IMR-90 (cell line): ENCODE measurements around the gene LAMB1. TPM values are rescaled to one million over a fixed set of nuclear protein-coding genes. Genes with fewer than 3 reads are reported as not detected.

Source experiments
- ATAC-seq: fragments of 200-7000 bp; cut with Tn5 transposase; 2 replicates; pipeline ENCODE4 v1.9.1; 2020; ENCODE audit warnings: low read depth, mild to moderate bottlenecking, moderate library complexity
- BruUV-seq: library from RNA; stranded (reverse); fragments of 400-500 nt; replicated peaks from 2 replicates; lab custom pipeline; 2021; lab: Mats Ljungman, UMichigan
- CTCF ChIA-PET: fragments of 300-600 bp; formaldehyde crosslinking; extraction: SDS; loops from one replicate; lab custom pipeline; 2021; ENCODE audit warnings: antibody characterized with exemption; lab: Yijun Ruan, JAX
- POLR2A ChIA-PET: fragments of 300-600 bp; sonication (Branson Sonifier 250); formaldehyde crosslinking; loops from one replicate; lab custom pipeline; 2022; ENCODE audit warnings: antibody characterized with exemption; ENCODE audit not compliant: unreplicated experiment; lab: Charles Lee
- DNase-seq: peaks from one replicate; pipeline ENCODE4 v3.0.0; 2013
- H2AFZ ChIP-seq: replicated peaks from 2 replicates; pipeline ENCODE3; 2013; ENCODE audit warnings: low read length, mild to moderate bottlenecking; ENCODE audit not compliant: poor library complexity
- H2AK5ac ChIP-seq: 2 replicates; pipeline ENCODE4 v1.6.1; 2013; ENCODE audit warnings: low read depth, low read length, inconsistent platforms
- H2AK9ac ChIP-seq: replicated peaks from 2 replicates; pipeline ENCODE3; 2013; ENCODE audit warnings: mild to moderate bottlenecking, low read depth, low read length, moderate library complexity; ENCODE audit not compliant: poor library complexity
- H2BK120ac ChIP-seq: 2 replicates; pipeline ENCODE4 v1.6.1; 2013; ENCODE audit warnings: low read depth, low read length, inconsistent platforms
- H2BK15ac ChIP-seq: 3 replicates; pipeline ENCODE4 v1.6.1; 2013; ENCODE audit warnings: low read depth, low read length, inconsistent platforms
- H2BK20ac ChIP-seq: 2 replicates; pipeline ENCODE4 v1.6.1; 2013; ENCODE audit warnings: low read depth, mild to moderate bottlenecking, inconsistent platforms, low read length, moderate library complexity
- H2BK5ac ChIP-seq: 2 replicates; pipeline ENCODE4 v1.6.1; 2013; ENCODE audit warnings: mild to moderate bottlenecking, low read depth, low read length, inconsistent platforms; ENCODE audit not compliant: poor library complexity, severe bottlenecking
- H3K14ac ChIP-seq: replicated peaks from 2 replicates; pipeline ENCODE4 v1.6.1; 2013; ENCODE audit warnings: low read depth, low read length, inconsistent platforms
- H3K18ac ChIP-seq: 2 replicates; pipeline ENCODE4 v1.6.1; 2013; ENCODE audit warnings: low read depth, low read length, control low read depth
- H3K23ac ChIP-seq: 2 replicates; pipeline ENCODE4 v1.6.1; 2013; ENCODE audit warnings: low read depth, low read length, inconsistent platforms
- H3K27ac ChIP-seq: 2 replicates; pipeline ENCODE4 v1.5.1; 2013; ENCODE audit warnings: mild to moderate bottlenecking, control low read depth, low read length; ENCODE audit not compliant: insufficient read depth
- H3K27me3 ChIP-seq: 2 replicates; pipeline ENCODE4 v1.6.1; 2013; ENCODE audit warnings: low read length; ENCODE audit not compliant: control insufficient read depth, insufficient read depth
- H3K36me3 ChIP-seq: 2 replicates; pipeline ENCODE4 v1.6.1; 2013; ENCODE audit warnings: low read length, mixed read lengths; ENCODE audit not compliant: control insufficient read depth, insufficient read depth
- H3K4ac ChIP-seq: 2 replicates; pipeline ENCODE4 v1.6.1; 2013; ENCODE audit warnings: low read depth, low read length, inconsistent platforms
- H3K4me1 ChIP-seq: 2 replicates; pipeline ENCODE4 v1.6.1; 2013; ENCODE audit warnings: low read length, mixed read lengths; ENCODE audit not compliant: control insufficient read depth, insufficient read depth
- H3K4me2 ChIP-seq: 2 replicates; pipeline ENCODE4 v1.6.1; 2013; ENCODE audit warnings: low read depth, mild to moderate bottlenecking, control low read depth, low read length, moderate library complexity
- H3K4me3 ChIP-seq: 2 replicates; pipeline ENCODE4 v1.5.1; 2013; ENCODE audit warnings: low read depth, mild to moderate bottlenecking, control low read depth, low read length, moderate library complexity; ENCODE audit not compliant: insufficient read depth
- H3K56ac ChIP-seq: 2 replicates; pipeline ENCODE4 v1.6.1; 2013; ENCODE audit warnings: low read length, inconsistent platforms; ENCODE audit not compliant: insufficient read depth; ENCODE audit errors: extremely low read depth
- H3K79me1 ChIP-seq, 2 experiments: 2 replicates each; pipeline ENCODE4 v1.6.1; 2013; ENCODE audit warnings: low read length in 2 of 2, inconsistent platforms in 1 of 2, low read depth in 1 of 2
- H3K9ac ChIP-seq: 2 replicates; pipeline ENCODE4 v1.6.1; 2013; ENCODE audit warnings: low read depth, low read length, control low read depth
- H3K9me1 ChIP-seq: 2 replicates; pipeline ENCODE4 v1.6.1; 2013; ENCODE audit warnings: low read length, inconsistent platforms; ENCODE audit not compliant: insufficient read depth
- H3K9me3 ChIP-seq: 2 replicates; pipeline ENCODE4 v1.6.1; 2013; ENCODE audit warnings: low read length; ENCODE audit not compliant: control insufficient read depth, insufficient read depth
- H4K20me1 ChIP-seq: 2 replicates; pipeline ENCODE4 v1.6.1; 2013; ENCODE audit warnings: low read length, inconsistent platforms; ENCODE audit not compliant: insufficient read depth
- H4K5ac ChIP-seq: 2 replicates; pipeline ENCODE4 v1.6.1; 2013; ENCODE audit warnings: mild to moderate bottlenecking, low read depth, low read length, control low read depth
- H4K8ac ChIP-seq, 2 experiments: 2 replicates each; pipeline ENCODE4 v1.6.1; 2013; ENCODE audit warnings: low read depth in 2 of 2, low read length in 2 of 2, control low read depth in 1 of 2, inconsistent platforms in 1 of 2
- H4K91ac ChIP-seq: 2 replicates; pipeline ENCODE4 v1.6.1; 2013; ENCODE audit warnings: low read depth, low read length, inconsistent platforms; ENCODE audit not compliant: insufficient read depth
- CEBPB ChIP-seq: IDR thresholded peaks from 2 replicates; pipeline ENCODE4 v1.6.1; 2012; ENCODE audit warnings: low read depth, low read length, improper control_type of control experiment
- MXI1 ChIP-seq: IDR thresholded peaks from 2 replicates; pipeline ENCODE4 v1.6.1; 2012; ENCODE audit warnings: low read depth, mild to moderate bottlenecking, low read length, moderate library complexity, borderline replicate concordance
- WGBS, 2 experiments: methylation state at CpG; one replicate each; pipeline versions ENCODE4 v1.1.5 to v1.1.7; 2013; ENCODE audit warnings: missing lambda C conversion rate in 2 of 2; ENCODE audit not compliant: insufficient read length in 1 of 2; ENCODE audit errors: extremely low coverage in 2 of 2; 5-methylcytosine and 5-hydroxymethylcytosine counted together
- dilution Hi-C: fragments of 300-500 bp; cut with HindIII; formaldehyde crosslinking; loops from one replicate; pipeline ENCODE4 v1.14.3; 2018; ENCODE audit warnings: low sequenced_read_pairs; ENCODE audit not compliant: unreplicated experiment
- in situ Hi-C: fragments of 300-500 bp; cut with MboI; formaldehyde crosslinking; loops from 3 replicates; pipeline ENCODE4 v1.14.3; 2019; ENCODE audit warnings: low sequenced_read_pairs, inconsistent platforms, mixed read lengths
- intact Hi-C: fragments of 100-400 bp; cut with micrococcal nuclease; formaldehyde crosslinking; loops from 2 replicates; pipeline ENCODE4 v1.10.0; 2022
- polyA plus RNA-seq, 3 experiments: library from polyadenylated mRNA; depleted of rRNA; stranded (reverse); fragments of >200 nt; gene quantifications; 2 replicates each; pipeline ENCODE4 v1.2.3, GENCODE V29; 2012; ENCODE audit warnings: low replicate concordance in 1 of 3
- total RNA-seq: library from RNA; depleted of rRNA; stranded (reverse); fragments of >200 nt; gene quantifications from 2 replicates; pipeline ENCODE4 v1.2.3, GENCODE V29; 2012
- TF ChIP-seq, protein P1 (sequence below): fragments of 150-350 bp; IDR thresholded peaks from 2 replicates; pipeline ENCODE4 v1.6.1; 2016; ENCODE audit warnings: low read depth, mild to moderate bottlenecking, low read length, moderate library complexity, borderline replicate concordance

The LAMB1 gene
- total and polyA plus RNA-seq, 2 of the 4 experiments (the other 2 are of a cell fraction), result 114 to 117 TPM

DNA sequence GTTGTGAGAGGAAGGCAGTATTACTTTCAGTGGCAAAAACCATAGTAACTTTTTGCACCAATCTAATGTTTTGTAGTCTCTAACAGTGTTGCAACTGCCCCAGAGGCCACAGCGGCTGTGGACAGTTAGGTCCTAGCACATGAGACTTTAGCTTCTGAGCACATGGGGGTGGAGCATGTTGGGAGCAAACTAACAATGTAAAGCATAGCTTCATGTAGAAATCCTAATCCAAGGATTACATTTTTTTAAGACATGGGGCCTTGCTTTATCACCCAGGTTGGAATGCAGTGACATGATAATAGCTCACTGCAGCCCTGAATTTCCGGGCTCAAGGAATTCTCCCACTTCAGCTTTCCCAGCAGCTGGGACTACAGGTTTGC lies 49.0 kb downstream of the LAMB1 start:
- ATAC-seq (peak; percentile 15; the same call in 1 of the 2 replicates), DNase-seq (peak; percentile 31)
- 0 out of 2 replicates have a peak overlapping the region, but pooled peaks have one; percentile 22 for H4K91ac ChIP-seq
- intact Hi-C loops, result no loop called here
- no peak overlapping the region for H2BK15ac ChIP-seq
- H3K18ac ChIP-seq, result no peak overlapping the region
- no peak overlapping the region for H3K9ac ChIP-seq
- H3K9me1 ChIP-seq, result peaks cover 25% of the 10 kb centered on the region
- H2BK20ac ChIP-seq, result no peak overlapping the region
- no peaks in the 10 kb centered on the region for H3K9me3 ChIP-seq
- POLR2A ChIA-PET, result no interaction called here
- H3K4ac ChIP-seq, result peak overlapping the region; percentile 74; the same call in 1 of the 2 replicates
- H3K4me2 ChIP-seq, result no peak overlapping the region
- peak overlapping the region; percentile 65; the same call in 1 of the 2 replicates for H3K23ac ChIP-seq
- H2AFZ ChIP-seq, result no peak overlapping the region
- BruUV-seq, result no TSS peak
- no peak overlapping the region for H3K4me3 ChIP-seq
- dilution Hi-C loops, result no loop called here
- H3K27me3 ChIP-seq, result no peaks in the 10 kb centered on the region
- H2AK9ac ChIP-seq, result no peak overlapping the region
- no peak overlapping the region for H4K5ac ChIP-seq
- TF ChIP-seq, protein P1, sequence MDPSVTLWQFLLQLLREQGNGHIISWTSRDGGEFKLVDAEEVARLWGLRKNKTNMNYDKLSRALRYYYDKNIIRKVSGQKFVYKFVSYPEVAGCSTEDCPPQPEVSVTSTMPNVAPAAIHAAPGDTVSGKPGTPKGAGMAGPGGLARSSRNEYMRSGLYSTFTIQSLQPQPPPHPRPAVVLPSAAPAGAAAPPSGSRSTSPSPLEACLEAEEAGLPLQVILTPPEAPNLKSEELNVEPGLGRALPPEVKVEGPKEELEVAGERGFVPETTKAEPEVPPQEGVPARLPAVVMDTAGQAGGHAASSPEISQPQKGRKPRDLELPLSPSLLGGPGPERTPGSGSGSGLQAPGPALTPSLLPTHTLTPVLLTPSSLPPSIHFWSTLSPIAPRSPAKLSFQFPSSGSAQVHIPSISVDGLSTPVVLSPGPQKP, result no peak
- TF ChIP-seq MXI1 (peak; percentile 41; the same call in 1 of the 2 replicates), CEBPB (peak; percentile 19; the same call in 1 of the 2 replicates)
- CTCF ChIA-PET, result interaction anchor here (0.6 to 1.6 kb wide), 2 partner anchors 150 to 192 kb away, joined by 3 read pairs; no protein-coding TSS in a partner anchor
- no peak overlapping the region for H3K56ac ChIP-seq
- no peak overlapping the region for H2BK5ac ChIP-seq
- H3K79me1 ChIP-seq, result peaks cover 10 to 40% of the 10 kb centered on the region in 2 experiments
- H2AK5ac ChIP-seq, result no peak overlapping the region
- H4K8ac ChIP-seq, result 0 out of 4 replicates have a peak overlapping the region, but pooled peaks of 1 of the 2 experiments have one; percentile 44
- peaks cover 23% of the 10 kb centered on the region for H3K4me1 ChIP-seq
- peak overlapping the region; percentile 5; the same call in 1 of the 2 replicates for H3K27ac ChIP-seq
- H3K36me3 ChIP-seq, result peaks cover 50% of the 10 kb centered on the region
- WGBS, 2 experiments, result no CpG with 5 or more reads among the region's 2 CpGs
- peaks cover 24% of the 10 kb centered on the region for H4K20me1 ChIP-seq
- no peak overlapping the region for H3K14ac ChIP-seq
- in situ Hi-C loops, result no loop called here
- H2BK120ac ChIP-seq, result peak overlapping the region; percentile 72
